C4-2B (cell line): ENCODE results near the gene CTXN2.

Experiments
- CTCF ChIP-seq: fragments of 450-650 bp; conservative IDR thresholded peaks from 2 replicates; pipeline ENCODE4 v1.5.1; 2017; ENCODE audit warnings: mild to moderate bottlenecking
- ZFX ChIP-seq: fragments of 450-650 bp; IDR thresholded peaks from 2 replicates; pipeline ENCODE4 v1.6.1; 2017

- TF ChIP-seq CTCF (no peak), ZFX (no peak)
These were observed 8.7 kb upstream of the CTXN2 start for GRCh38 chr15:48182749-48183148.
